Measurements from ENCODE around the gene GRIA1.
A peak's percentile ranks its signal among the peaks of the same experiment; 100 is the strongest.

Gene GRIA1
- 0 to 3.7 (median 0) reads per million in 17 experiments for total RNA-seq

DNA sequence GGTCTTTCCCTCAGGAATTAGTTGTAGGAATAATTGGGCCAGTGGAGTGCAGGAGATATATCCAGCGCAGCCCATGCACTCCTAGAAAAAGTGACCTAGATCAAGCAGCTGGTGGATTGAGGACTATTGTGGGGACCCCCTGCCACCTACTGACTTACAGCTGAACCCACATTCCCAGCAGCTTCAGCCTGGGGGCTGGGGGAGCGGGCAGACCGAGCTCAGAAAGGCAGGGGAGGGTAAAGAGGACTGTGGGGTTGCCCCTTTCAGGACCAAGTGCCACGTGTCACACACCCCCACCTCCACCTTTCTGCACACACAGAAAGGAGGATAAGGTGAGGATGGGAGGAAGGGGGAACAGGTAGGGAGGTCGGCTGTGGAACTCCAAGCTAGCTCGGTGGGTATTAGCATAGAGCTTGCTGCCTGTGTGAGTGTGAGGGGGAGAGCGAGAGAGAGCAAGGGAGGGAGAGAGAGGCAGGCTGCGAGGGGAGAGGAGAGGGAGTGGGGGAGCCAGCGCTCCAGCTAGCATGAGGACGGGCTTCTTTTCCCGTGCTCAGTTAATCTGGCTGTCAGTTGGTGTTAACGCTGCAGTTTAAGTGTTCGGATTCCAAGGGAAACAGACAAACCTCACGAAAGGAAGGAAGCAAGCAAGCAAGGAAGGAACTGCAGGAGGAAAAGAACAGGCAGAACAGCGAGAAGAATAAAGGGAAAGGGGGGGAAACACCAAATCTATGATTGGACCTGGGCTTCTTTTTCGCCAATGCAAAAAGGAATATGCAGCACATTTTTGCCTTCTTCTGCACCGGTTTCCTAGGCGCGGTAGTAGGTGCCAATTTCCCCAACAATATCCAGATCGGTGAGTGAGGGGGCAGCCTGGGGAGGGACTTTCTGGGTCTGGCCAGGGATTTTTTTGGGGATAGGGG is at the start of gene GRIA1:
Gene GRIA1 (plus strand): TSS at position 553 of the 920 bp plus-strand sequence.
- DNase-seq, result no peak

DNA sequence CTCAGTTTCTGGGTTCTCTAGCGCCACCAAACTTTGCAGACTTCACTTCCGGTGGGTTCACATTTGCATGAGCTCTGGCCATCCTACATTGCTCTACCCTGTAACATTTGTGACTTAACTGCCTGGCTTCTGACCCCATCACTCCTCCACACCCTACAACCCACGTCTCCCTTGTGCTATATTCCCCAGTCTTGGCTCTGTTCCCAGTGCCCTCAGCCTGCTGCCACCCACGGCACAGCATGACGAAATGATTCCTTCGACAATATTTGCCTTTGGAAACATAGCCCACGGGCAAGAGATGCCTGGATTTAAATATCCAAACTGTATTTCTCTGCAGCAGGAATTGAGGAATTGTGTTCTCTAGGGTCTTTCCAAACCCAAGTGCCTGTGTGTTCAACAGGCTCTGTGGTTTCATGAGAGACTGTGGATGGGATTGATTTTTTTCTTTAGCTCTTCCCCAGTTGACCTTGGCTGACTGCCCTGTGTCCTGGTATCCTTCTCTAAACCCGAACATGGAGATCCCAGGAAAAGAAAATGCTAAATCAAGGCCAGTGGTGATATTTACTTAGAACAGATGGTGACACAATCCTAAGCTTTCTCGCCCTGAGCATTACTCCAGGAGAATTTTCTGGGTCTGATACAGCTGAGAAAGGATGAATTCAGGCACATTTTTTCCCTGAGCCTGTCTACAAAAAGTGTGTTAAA is 44.4 kb upstream of the GRIA1 start:
- peak; percentile 9 to 21 (median 18) for DNase-seq

- DNase-seq, result no peak
Measured at GRCh38 chr5:153447534-153447933, 42.9 kb upstream of the GRIA1 start.

GRCh38 chr5:153456354-153456753 is 34.1 kb upstream of the GRIA1 start:
- DNase-seq, result no peak

DNA sequence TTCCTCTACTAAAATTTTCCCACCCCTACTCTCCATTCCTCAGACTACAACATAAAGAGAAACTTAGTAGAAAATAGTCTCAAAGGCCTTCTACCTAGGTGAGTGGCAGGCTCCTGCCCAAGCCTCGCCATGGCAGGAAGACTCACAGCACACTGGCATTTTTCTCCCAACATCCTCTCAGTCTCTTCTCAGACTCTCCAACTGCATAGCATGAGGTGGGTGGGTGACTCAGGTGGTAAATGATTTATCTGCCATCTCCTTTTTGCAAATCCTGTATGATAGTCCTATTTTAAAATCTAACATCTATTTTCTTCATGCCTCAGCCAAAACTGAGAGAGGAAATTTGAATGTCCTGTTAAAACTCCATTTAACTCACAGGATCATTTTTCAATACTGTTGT is 33.5 kb upstream of the GRIA1 start:
- DNase-seq, result no peak

DNA sequence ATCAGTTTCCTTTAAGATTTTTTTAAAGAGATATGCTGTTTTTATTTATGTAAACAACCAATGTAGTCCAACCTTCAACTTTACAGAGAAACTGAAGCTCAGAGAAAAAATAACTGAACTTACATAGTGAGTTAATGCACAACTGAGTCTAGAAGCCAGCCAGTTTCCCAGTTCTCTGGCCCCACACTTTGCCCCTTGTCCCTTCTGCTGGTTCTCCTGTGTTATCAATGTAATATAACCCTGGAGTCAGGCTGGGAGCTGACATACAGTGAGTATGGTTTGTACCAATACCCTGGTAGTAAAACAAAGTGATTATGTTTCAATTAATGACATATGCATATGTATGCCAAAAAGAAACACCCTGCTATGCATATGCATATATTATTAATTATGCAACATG is 32.2 kb upstream of the GRIA1 start:
- no peak for DNase-seq

- DNase-seq, result no peak
Measured at GRCh38 chr5:153459051-153459743, 31.3 kb upstream of the GRIA1 start.

DNA sequence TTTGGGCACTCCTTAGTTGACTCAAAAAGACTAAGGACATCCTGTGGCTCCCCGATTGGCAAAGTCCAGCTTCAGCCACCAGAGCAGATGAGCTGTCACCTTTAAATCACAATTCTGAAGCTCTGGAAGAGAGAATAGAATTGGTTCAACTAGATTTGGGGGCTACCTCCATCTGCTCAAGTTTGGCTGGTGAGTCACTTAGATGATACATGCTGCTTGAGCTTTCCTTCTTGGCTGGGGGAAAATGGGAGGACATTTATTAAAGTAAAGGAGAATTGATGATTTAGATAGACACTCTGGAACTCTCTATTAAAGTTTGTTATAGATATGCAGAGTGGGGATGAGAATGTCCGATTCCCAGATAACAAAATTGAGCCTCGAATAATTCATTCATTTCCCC is 30.0 kb upstream of the GRIA1 start:
- DNase-seq, result no peak

DNA sequence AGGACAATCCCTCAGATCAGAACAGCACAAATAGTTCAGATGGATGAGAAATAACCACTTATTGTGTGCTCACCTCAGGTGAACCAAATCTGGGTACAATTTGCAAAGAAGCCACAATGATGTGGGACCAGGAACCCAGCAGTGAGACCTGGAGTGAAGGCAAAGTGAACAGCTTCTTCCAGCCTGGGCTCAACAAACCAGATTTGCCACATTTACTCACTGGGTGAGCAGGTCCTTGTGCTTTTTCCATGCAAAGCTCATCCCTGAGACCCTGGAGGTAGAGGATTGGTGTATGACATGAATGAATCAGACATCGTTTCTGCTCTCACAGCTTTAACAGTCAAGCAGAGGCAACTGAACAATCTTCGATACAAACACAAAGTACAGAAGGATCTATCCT is 29.1 kb upstream of the GRIA1 start:
- no peak for DNase-seq

GRCh38 chr5:153463806-153464205 is 26.7 kb upstream of the GRIA1 start:
- no peak for DNase-seq

GRCh38 chr5:153467546-153467945 is 22.9 kb upstream of the GRIA1 start:
- DNase-seq, result no peak

DNA sequence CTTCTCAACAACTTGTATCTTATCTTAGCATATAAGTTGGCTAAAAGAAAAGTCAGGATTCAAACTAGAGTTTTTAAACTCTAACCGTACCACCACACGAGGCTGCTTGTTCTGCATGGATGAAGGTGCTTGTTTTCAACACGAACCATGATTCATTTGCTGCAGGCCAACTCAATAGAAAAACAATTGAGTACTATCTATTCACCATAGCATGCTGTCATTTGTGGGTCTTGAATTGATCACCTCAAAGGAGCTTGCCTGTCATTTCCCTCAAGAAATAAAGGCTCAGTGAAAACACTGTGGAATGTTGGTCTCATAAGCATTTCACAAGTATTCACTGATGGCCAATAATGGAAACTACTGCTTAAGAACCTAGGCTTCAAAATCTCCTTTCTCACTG is 21.0 kb upstream of the GRIA1 start:
- DNase-seq, result no peak

GRCh38 chr5:153470736-153471135 is 19.7 kb upstream of the GRIA1 start:
- no peak for DNase-seq

DNA sequence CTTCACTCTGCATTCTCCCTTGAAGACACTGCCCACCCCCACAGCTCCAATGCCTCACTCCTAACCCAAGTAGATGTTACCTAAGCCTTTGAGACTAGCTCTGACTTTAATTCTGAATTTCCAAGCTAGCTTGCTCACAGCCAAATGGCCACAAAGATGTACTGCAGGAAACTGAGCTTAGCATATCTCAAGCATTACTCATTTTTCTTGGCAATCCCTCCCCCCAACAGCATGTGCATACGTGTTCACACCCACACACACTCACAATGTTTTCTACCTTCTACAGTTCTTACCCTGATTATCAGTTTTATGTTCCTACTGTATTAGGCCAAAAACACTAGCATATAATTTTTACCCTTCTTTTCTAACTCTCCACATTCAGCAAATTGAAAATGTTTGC is 13.7 kb upstream of the GRIA1 start:
- DNase-seq, result no peak

GRCh38 chr5:153480401-153480800 is 10.1 kb upstream of the GRIA1 start:
- peak in 1 of 4 experiments; percentile 3 for DNase-seq

- DNase-seq, result no peak
Measured at GRCh38 chr5:153483482-153483881, 7.0 kb upstream of the GRIA1 start.

- no peak for DNase-seq
Measured at GRCh38 chr5:153485641-153486040, 4.8 kb upstream of the GRIA1 start.

- DNase-seq, result no peak
Measured at GRCh38 chr5:153486771-153487170, 3.7 kb upstream of the GRIA1 start.

DNA sequence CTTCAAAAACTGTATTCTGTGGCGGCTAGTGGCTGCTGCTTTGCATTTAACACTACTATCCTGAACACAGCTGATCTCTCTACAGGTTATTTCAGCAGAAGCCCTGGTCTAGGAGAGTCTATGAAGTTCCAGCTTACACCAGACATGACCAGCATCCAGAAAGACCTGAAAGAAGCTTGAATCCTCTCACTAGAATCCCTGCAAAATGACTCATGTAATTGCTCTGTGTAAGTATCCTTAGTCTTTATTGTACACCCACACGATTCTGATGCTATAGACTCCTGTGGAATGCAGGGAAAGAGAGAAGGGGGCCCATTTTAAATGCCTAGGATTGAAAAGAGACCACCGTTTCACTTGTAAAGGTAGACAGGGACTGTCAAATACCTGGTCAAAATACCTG is 859 bp upstream of the GRIA1 start:
- no peak for DNase-seq

DNA sequence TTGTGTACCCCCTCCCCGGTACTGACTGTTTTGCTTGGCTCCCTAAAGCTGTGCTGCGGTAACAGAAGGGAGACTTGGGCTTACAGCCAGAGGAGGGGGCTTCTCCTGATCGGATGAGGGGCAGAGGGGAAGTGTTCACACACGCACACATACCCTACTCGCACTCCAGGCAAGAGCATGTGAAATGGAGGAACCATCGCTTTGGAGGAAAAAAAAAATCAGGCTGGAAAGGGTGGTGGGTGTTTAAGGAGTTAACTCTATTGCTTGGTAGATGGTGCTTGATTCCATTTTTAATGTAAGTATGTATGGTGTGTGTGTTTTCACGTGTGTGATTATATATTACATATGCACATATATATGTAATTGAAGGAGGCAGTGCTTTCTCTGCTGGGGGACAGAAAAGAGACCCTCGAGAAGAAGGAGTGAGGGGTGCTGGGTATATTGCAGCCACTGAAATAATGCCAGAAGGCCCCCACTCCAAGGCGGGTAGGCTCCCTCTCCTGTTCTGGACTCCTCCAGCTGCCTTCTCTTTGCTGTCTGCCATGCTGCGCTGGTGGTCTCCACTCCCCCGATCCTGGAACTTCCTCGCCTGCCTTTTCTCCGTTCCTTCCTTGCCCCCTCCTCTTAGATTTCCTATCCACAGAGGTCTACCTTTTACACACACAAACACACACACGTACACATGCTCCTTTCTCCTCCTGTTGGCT is 721 bp downstream of the GRIA1 start:
- no peak for DNase-seq

DNA sequence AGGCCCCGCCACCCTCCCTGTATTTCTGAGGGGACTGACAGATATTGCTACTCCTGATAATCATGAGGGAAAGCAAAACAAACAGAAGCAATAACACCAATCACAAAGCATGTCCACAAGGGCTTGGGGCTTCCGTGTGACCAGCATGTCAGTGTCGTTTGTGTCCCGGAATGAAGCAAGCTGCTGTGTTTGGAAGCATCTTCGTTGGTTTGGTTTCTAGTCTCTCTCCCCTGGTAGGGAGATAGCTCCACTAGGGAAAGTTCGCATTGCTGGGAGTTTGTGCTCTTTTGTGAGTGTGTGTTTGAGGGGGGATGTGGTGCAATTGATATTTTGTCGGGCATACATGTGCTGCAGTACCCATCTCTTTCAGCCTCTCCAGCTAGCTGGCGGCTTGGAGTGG is 1.4 kb downstream of the GRIA1 start:
- no peak for DNase-seq

DNA sequence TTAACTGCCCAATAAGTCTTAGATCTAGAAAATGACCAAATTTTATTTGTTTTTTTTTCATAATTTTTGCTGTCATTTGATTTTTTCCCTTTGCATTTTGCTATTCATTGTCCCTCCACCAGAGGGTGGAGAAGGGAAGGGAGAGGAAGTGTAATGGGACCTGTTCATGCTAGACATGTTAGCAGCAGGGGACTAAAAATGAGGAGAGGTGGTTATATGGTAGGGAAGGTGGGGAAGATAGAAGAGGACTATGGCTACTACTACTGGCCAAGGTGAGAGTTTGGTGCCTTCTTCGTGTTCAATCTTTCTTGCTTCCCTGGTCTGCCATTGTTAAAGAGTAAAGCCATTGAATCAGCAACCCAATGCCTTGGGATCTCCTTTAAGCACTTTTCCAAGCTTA is 6.4 kb downstream of the GRIA1 start:
- peak; percentile 4 to 20 (median 12) for DNase-seq

- DNase-seq, result no peak
Measured at GRCh38 chr5:153498516-153498915, 8.0 kb downstream of the GRIA1 start.

Data from suppressor macrophage (primary cell).